ENCODE data around the gene BRD4. TPM values are rescaled to one million over a fixed set of nuclear protein-coding genes. Genes with fewer than 3 reads are reported as not detected.

The BRD4 gene
- total and polyA plus RNA-seq, 2 of the 13 experiments (the other 11 are each of a cell fraction or from before 2014, with no cell fraction given), result 10.5 to 11.4 TPM

DNA sequence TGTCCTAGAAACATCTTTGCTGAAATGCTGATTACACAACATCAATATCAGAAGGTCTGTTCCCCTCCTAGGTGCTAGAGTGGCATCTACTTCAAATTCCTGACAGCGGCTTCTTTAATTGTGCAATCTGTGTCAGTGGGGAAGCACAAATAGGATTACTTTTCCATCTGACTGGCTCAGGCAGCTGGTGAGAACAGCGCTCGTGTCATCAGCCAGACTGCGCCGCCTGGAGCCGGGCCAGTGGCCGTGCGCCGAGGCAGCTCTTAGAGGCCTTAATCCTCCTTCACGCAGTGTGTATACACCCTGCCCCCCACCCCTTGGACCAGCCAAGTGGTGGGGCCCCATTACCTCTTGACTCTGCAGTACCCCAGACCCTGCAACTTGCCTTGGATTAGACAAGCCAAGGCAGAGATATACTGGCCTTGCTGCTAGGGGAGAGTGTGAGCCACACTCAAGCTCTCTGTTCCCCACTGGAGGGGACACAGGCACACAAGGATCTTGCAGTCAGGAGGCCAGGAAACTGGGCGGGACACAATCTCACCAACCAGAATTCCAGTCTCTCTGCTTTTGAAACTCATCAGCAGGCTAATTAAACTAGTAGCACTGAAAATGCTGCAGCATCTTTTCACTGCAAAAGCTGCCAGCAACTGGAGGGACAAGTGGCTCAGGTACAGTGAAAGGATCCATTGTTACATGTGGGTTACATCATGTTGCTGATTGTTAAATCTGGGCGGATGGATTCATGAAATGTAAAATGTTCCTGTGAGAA, 51.2 kb downstream of the BRD4 start (continued):
- TF ChIP-seq HOXA3 (CRISPR knock-in tag; IDR thresholded peaks at IDR 0.05), result 0 out of 2 replicates have a peak, but pooled peaks have one; percentile 22
- no peak for TF ChIP-seq ZNF24 (IDR thresholded peaks at IDR 0.05)
- no peak for TF ChIP-seq HNRNPK (IDR thresholded peaks at IDR 0.05; ENCODE audit: low read depth, low read length, poor library complexity, severe bottlenecking)
- no peak for TF ChIP-seq TBX3 (IDR thresholded peaks at IDR 0.05; ENCODE audit: borderline replicate concordance)
- no peak for TF ChIP-seq DR1 (CRISPR knock-in tag; IDR thresholded peaks at IDR 0.05)
- no peak for TF ChIP-seq TBP (CRISPR knock-in tag; IDR thresholded peaks at IDR 0.05)
- TF ChIP-seq, protein P1, sequence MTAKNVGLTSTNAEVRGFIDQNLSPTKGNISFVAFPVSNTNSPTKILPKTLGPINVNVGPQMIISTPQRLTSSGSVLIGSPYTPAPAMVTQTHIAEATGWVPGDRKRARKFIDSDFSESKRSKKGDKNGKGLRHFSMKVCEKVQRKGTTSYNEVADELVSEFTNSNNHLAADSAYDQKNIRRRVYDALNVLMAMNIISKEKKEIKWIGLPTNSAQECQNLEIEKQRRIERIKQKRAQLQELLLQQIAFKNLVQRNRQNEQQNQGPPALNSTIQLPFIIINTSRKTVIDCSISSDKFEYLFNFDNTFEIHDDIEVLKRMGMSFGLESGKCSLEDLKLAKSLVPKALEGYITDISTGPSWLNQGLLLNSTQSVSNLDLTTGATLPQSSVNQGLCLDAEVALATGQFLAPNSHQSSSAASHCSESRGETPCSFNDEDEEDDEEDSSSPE (CRISPR knock-in tag; IDR thresholded peaks at IDR 0.05), result no peak
- TF ChIP-seq KDM6A (CRISPR knock-in tag; IDR thresholded peaks at IDR 0.05; ENCODE audit: low read depth), result no peak
- TF ChIP-seq ZNF260 (CRISPR knock-in tag; IDR thresholded peaks at IDR 0.05; ENCODE audit: borderline replicate concordance, low read depth), result no peak
- TF ChIP-seq ZFP36L1 (CRISPR knock-in tag; IDR thresholded peaks at IDR 0.05), result no peak

DNA sequence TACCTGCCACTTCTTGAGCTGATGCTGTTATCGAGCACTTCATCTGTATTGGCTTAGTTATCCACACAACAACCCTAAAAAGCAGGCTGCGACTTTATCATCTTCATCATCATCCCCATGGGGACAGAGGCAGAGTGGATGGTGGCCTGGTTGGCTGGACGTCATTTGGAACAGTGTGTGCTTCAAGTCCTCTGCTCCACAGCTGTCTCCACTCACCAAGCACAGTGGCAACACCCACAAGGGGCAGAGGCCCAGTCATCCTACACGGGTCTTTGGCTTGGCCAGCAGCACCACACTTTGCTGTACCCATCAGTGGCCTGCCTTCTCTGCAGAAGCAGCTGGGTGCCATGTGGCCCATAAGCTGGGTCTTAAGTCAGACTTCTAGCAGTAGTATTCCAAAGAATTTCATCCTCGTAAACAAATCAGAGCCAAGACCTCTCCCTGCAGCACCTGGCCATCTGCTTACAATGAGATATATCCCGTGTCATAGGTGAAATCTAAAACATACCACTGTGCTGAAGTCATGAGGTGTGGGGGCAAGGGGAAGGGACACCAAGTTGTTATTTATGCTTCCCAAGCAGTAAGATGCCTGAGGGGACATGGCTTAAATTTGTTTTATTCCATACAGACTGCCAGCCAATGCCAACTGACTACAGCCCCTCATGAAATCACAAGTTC, 52.2 kb downstream of the BRD4 start:
- H2AFZ ChIP-seq (ENCODE audit: low read length), result no peak overlapping the region
- ChIA-PET POLR2A (interaction anchor here (1.3 to 6.6 kb wide), 2 partner anchors 17 to 99 kb away, joined by 3 to 54 read pairs; no protein-coding TSS in a partner anchor), CTCF (ENCODE audit: low intra/inter-chr PET ratio, low total read pairs) (no interaction called here)
- peak overlapping the region; percentile 70 for H3K27ac ChIP-seq (ENCODE audit: extremely low read length, insufficient read depth, low read length)
- DNase-seq (ENCODE audit: low spot score), result no peak
- WGBS (ENCODE audit: low lambda C conversion rate), result 67% methylated on average over 1 of the region's 6 CpGs
- ATAC-seq, result no peak
- no TSS peak for BruUV-seq (replicated peaks)
- peaks cover 95% of the 10 kb centered on the region for H3K4me1 ChIP-seq (ENCODE audit: insufficient read depth, low read length)
- peaks cover 95% of the 10 kb centered on the region for H4K20me1 ChIP-seq (ENCODE audit: insufficient read depth, low read length)
- no peak overlapping the region for H3K9ac ChIP-seq (ENCODE audit: insufficient read depth, low read depth, low read length)
- in situ Hi-C loops (cut with HindIII; ENCODE audit: extremely low pct_ligation_motif_present, low pct_unique_long_range_greater_than_20kb) (no loop called here), intact Hi-C loops (cut with micrococcal nuclease; ENCODE audit: unreplicated experiment) (loop anchor here (2.0 to 10.0 kb wide), 2 partner anchors 17 to 95 kb away; partner anchors contain the start of gene AKAP8)
- peaks cover 99% of the 10 kb centered on the region for H3K79me2 ChIP-seq (ENCODE audit: insufficient read depth, low read length)
- H3K27me3 ChIP-seq (ENCODE audit: control insufficient read depth in 1 of 2, insufficient read depth in 2 of 2, low read length in 2 of 2), result no peaks in the 10 kb centered on the region
- H3K36me3 ChIP-seq (replicated peaks in 1 of 2; ENCODE audit: control insufficient read depth in 1 of 2, insufficient read depth in 2 of 2, low read length in 2 of 2), result peaks cover 0 to 21% of the 10 kb centered on the region in 2 experiments; a peak in 3 of 5 replicates
- H3K4me2 ChIP-seq (ENCODE audit: low read depth, low read length), result 0 out of 2 replicates have a peak overlapping the region, but pooled peaks have one; percentile 63
- H3K4me3 ChIP-seq (replicated peaks in 1 of 3; ENCODE audit: insufficient read depth in 1 of 3, low read depth in 2 of 3, low read length in 3 of 3), result no peak overlapping the region
- FAIRE-seq, result no peak
- TF ChIP-seq AGO2 (optimal IDR thresholded peaks at IDR 0.05; ENCODE audit: low read depth, low read length), result peak; percentile 15
- TF ChIP-seq NRL (CRISPR knock-in tag; IDR thresholded peaks at IDR 0.05; ENCODE audit: borderline replicate concordance), result no peak
- TF ChIP-seq KAT7 (CRISPR knock-in tag; IDR thresholded peaks at IDR 0.05; ENCODE audit: borderline replicate concordance), result no peak
- TF ChIP-seq ZEB1 (IDR thresholded peaks at IDR 0.05; ENCODE audit: insufficient replicate concordance, low read depth), result no peak
- no peaks in the 10 kb centered on the region for H3K9me3 ChIP-seq (ENCODE audit: low read length)
